GM21576 (cell line): Measurements from ENCODE around the gene GPC3.

ENCODE experiments used
- ATAC-seq: cut with Tn5 transposase; IDR thresholded peaks from one replicate; pipeline ENCODE4 v1.9.1; 2021; ENCODE audit warnings: mild to moderate bottlenecking, moderate library complexity; ENCODE audit not compliant: unreplicated experiment

GPC3 gene

GRCh38 chrX:133611676-133612075 lies 373.7 kb downstream of the GPC3 start:
- ATAC-seq, result no peak

GRCh38 chrX:133610056-133610455 lies 375.3 kb downstream of the GPC3 start:
- no peak for ATAC-seq

GRCh38 chrX:133609166-133609565 lies 376.2 kb downstream of the GPC3 start:
- no peak for ATAC-seq

GRCh38 chrX:133608406-133608805 lies 377.0 kb downstream of the GPC3 start:
- no peak for ATAC-seq

- ATAC-seq, result no peak
Measured at GRCh38 chrX:133607419-133608348, 377.7 kb downstream of the GPC3 start.

- ATAC-seq, result no peak
Measured at GRCh38 chrX:133606990-133607389, 378.4 kb downstream of the GPC3 start.

- no peak for ATAC-seq
Measured at GRCh38 chrX:133604801-133605200, 380.6 kb downstream of the GPC3 start.

GRCh38 chrX:133602881-133603280 lies 382.5 kb downstream of the GPC3 start:
- no peak for ATAC-seq

GRCh38 chrX:133601116-133601515 lies 384.3 kb downstream of the GPC3 start:
- no peak for ATAC-seq

GRCh38 chrX:133600536-133600935 lies 384.9 kb downstream of the GPC3 start:
- no peak for ATAC-seq

- ATAC-seq, result no peak
Measured at GRCh38 chrX:133598601-133599335, 386.6 kb downstream of the GPC3 start.

GRCh38 chrX:133594156-133594555 lies 391.2 kb downstream of the GPC3 start:
- ATAC-seq, result no peak

GRCh38 chrX:133593531-133593930 lies 391.9 kb downstream of the GPC3 start:
- no peak for ATAC-seq

- ATAC-seq, result no peak
Measured at GRCh38 chrX:133590703-133591505, 394.5 kb downstream of the GPC3 start.

- no peak for ATAC-seq
Measured at GRCh38 chrX:133588827-133589226, 396.6 kb downstream of the GPC3 start.

GRCh38 chrX:133587818-133588217 lies 397.6 kb downstream of the GPC3 start:
- no peak for ATAC-seq

GRCh38 chrX:133587071-133587470 lies 398.3 kb downstream of the GPC3 start:
- no peak for ATAC-seq

GRCh38 chrX:133586443-133586842 lies 399.0 kb downstream of the GPC3 start:
- ATAC-seq, result no peak

GRCh38 chrX:133583825-133584224 lies 401.6 kb downstream of the GPC3 start:
- no peak for ATAC-seq

GRCh38 chrX:133580625-133581024 lies 404.8 kb downstream of the GPC3 start:
- ATAC-seq, result no peak

GRCh38 chrX:133579631-133580030 lies 405.8 kb downstream of the GPC3 start:
- ATAC-seq, result no peak
